Stimulated activated CD8-positive, alpha-beta memory T cell treated with anti-CD3 and anti-CD28 coated beads, Interleukin-7, amount 100 ng/mL, for 48 hours (primary cell): ENCODE measurements around the gene SKOR1.

Experiments
- DNase-seq, 2 donors: peaks; one replicate each; pipeline ENCODE4 v3.0.0-alpha.2; 2020; ENCODE audit warnings: low read depth in 1 of 2; ENCODE audit errors: extremely low read depth in 1 of 2

The SKOR1 gene

DNA sequence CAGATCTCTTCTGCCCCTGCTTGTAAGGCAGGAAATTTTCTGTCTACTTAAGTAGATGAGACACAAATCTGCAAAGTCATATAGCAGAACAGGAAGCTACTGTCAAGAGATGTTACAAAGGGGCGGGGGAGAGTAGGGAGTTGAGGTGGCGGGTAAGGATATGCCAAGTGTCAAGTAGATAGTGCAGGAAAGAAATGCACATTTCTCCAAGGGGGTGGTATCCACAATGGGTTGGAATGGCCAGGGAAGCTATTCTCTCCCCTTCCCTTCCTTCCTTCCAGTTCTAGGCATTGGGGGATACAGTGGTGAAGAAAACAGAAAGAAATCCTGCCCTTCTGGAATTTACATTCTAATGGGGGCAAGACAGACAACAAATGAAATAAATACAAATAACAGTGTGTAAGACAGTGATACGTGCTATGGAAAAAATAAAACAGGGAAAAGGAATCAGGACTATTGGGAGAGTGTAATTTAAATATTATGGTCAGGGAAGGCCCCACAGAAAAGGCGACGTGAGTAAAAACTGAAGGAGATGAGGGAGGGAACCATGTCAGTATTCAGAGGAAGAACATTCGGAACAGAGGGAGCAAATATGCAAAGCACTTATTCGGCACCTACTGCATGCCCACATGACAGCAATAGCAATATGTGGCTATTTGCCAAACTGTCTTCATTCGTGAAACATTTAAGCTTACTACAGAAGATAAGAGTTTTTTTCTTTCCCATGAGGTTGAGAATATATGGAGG lies 57.4 kb downstream of the SKOR1 start:
- DNase-seq = no peak

DNA sequence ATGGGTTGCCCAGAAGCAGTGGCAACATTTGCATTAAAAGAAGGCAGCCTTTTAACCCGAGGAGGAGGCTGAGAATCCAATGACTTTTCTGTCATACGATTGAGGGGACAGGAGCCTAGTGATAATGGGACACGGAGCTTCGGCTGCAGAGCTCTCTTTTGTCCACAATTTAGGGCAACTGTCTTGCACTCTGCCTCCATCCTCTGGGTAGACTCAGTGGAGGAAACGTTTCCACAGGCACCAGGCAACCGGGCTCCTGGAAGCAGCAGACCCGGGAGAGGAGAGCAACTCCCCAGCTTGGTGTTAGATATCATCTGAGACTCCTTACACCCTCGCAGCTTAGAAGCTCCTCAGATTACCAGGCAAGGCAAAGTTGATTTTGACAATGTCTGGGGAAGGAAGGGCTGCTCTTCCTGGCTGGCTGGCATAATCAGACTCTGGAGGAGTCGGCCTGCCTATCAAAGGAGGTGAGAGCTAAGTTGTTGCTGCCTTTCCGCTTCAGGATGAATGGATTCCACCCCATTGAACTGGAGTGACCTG lies 58.0 kb downstream of the SKOR1 start:
- no peak for DNase-seq

DNA sequence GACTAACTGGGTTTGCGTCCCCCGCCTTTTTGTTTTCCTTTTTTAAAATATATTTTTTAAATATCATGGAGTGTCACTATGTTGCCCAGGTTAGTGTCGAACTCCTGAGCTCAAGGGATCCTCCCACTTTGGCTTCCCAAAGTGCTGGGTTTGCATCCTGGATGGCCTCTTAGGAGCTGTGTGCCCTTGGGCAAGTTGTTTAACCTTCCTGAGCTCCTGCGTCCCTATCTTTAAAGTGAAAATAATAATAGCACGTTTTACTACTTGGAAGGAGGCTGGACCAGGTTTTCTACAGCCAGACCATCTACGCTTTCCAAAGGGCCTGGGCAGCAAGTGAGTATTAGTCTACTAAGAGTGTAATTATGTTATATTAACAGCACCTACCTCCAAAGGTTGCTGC lies 58.7 kb downstream of the SKOR1 start:
- DNase-seq = no peak
